ENCODE data around the gene SYPL1. TPM values are rescaled to one million over a fixed set of nuclear protein-coding genes. Genes with fewer than 3 reads are reported as not detected.

The SYPL1 gene
- total and polyA plus RNA-seq, 7 donors = 66.3 to 113 (median 79.0) TPM

DNA sequence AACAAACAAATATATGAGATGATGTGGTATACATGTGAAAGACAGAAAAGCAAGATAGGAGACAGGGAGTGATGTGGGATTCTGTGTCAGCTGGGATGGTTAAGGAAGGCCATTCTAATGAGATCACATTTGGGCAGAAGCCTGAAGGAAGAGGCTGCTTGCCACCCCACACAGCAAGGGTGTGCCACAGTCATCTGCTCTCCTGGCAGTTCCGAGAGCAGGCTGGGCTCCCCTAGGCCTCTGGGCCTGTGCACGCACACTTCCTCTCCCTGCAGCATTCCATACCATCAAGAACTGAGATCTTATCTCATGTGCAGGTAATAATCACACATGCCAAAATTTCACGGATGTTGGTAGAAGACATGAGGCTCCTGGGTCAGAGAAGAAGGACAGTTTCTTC, 43.1 kb downstream of the SYPL1 start:
- no peaks in the 10 kb centered on the region for H3K36me3 ChIP-seq (ENCODE audit: insufficient read depth in 1 of 2, low read depth in 1 of 2)
- H3K4me3 ChIP-seq = no peak overlapping the region
- intact Hi-C loops (cut with DNase I) = loop anchor here (5.0 to 10.0 kb wide), 2 partner anchors 43 to 216 kb away; partner anchors contain the start of genes SYPL1 (in 2 of the 2) and NAMPT (in 1 of the 2)
- WGBS, 3 donors = 41 to 63% (median 43%) methylated on average over 3 of the region's 3 CpGs
- no peaks in the 10 kb centered on the region for H3K9me3 ChIP-seq
- ATAC-seq = peak in 2 of 4 donors; percentile 30 to 48
- H3K4me1 ChIP-seq = peaks cover 20% of the 10 kb centered on the region
- H3K27ac ChIP-seq = peak overlapping the region; percentile 56
- no peaks in the 10 kb centered on the region for H3K27me3 ChIP-seq (ENCODE audit: insufficient read depth in 3 of 3, low read length in 2 of 3)
- no peak for DNase-seq
- TF ChIP-seq, protein P1, sequence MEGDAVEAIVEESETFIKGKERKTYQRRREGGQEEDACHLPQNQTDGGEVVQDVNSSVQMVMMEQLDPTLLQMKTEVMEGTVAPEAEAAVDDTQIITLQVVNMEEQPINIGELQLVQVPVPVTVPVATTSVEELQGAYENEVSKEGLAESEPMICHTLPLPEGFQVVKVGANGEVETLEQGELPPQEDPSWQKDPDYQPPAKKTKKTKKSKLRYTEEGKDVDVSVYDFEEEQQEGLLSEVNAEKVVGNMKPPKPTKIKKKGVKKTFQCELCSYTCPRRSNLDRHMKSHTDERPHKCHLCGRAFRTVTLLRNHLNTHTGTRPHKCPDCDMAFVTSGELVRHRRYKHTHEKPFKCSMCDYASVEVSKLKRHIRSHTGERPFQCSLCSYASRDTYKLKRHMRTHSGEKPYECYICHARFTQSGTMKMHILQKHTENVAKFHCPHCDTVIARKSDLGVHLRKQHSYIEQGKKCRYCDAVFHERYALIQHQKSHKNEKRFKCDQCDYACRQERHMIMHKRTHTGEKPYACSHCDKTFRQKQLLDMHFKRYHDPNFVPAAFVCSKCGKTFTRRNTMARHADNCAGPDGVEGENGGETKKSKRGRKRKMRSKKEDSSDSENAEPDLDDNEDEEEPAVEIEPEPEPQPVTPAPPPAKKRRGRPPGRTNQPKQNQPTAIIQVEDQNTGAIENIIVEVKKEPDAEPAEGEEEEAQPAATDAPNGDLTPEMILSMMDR (IDR thresholded peaks at IDR 0.05) = no peak

DNA sequence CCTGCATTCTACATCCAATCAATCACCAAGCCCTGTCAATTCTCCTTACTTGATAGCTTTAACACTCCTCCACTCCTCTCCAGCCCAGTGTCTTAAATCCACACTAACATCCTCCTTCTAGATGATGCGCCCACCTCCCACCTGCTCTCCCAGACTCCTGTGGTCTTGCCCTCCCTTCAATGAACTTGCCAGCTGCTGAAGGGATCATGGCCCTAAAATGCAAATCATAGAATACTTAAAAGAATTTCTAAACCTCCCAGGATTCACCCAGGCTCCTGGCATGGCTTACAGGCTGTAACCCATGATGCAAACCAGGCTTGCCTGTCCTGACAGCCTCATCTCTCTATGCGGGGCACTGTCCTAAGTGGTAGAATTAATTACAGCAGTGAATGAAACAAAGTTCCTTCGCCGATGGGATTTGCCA, 43.6 kb downstream of the SYPL1 start:
- Histone ChIP-seq H3K4me1 (peaks cover 20% of the 10 kb centered on the region), H3K36me3 (ENCODE audit: insufficient read depth in 1 of 2, low read depth in 1 of 2) (no peaks in the 10 kb centered on the region), H3K27ac (peak overlapping the region; percentile 56), H3K4me3 (no peak overlapping the region), H3K27me3 (ENCODE audit: insufficient read depth in 3 of 3, low read length in 2 of 3) (no peaks in the 10 kb centered on the region), H3K9me3 (no peaks in the 10 kb centered on the region)
- TF ChIP-seq, protein P1 (IDR thresholded peaks at IDR 0.05) = no peak
- no peak for DNase-seq
- intact Hi-C loops (cut with DNase I) = loop anchor here (5.0 to 10.0 kb wide), 2 partner anchors 44 to 216 kb away; partner anchors contain the start of genes SYPL1 (in 2 of the 2) and NAMPT (in 1 of the 2)
- 63 to 75% (median 66%) methylated on average over 4 of the region's 4 CpGs for WGBS, 3 donors
- no peak for ATAC-seq

DNA sequence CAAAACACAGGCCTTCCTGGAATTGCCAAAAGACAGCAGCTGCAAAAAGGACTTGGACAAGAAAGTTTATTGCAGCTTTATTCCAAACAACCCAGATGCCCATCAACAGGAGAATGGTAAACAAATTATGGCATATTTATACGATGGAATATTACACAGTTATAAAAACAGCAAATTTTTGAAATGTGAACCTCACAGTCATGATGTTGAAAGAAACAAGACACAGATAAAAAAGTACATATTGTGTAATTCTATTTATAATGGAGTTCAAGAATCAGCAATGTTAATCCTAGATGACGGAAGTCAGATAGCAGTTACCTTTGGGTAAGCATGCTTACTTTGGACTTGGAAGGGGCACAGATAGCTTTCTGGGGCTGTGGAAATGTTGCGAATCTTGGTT, 44.4 kb downstream of the SYPL1 start:
- H3K4me1 ChIP-seq = peaks cover 20% of the 10 kb centered on the region
- no peaks in the 10 kb centered on the region for H3K27me3 ChIP-seq (ENCODE audit: insufficient read depth in 3 of 3, low read length in 2 of 3)
- intact Hi-C loops (cut with DNase I) = loop anchor here (5.0 to 10.0 kb wide), 2 partner anchors 45 to 217 kb away; partner anchors contain the start of genes SYPL1 (in 2 of the 2) and NAMPT (in 1 of the 2)

DNA sequence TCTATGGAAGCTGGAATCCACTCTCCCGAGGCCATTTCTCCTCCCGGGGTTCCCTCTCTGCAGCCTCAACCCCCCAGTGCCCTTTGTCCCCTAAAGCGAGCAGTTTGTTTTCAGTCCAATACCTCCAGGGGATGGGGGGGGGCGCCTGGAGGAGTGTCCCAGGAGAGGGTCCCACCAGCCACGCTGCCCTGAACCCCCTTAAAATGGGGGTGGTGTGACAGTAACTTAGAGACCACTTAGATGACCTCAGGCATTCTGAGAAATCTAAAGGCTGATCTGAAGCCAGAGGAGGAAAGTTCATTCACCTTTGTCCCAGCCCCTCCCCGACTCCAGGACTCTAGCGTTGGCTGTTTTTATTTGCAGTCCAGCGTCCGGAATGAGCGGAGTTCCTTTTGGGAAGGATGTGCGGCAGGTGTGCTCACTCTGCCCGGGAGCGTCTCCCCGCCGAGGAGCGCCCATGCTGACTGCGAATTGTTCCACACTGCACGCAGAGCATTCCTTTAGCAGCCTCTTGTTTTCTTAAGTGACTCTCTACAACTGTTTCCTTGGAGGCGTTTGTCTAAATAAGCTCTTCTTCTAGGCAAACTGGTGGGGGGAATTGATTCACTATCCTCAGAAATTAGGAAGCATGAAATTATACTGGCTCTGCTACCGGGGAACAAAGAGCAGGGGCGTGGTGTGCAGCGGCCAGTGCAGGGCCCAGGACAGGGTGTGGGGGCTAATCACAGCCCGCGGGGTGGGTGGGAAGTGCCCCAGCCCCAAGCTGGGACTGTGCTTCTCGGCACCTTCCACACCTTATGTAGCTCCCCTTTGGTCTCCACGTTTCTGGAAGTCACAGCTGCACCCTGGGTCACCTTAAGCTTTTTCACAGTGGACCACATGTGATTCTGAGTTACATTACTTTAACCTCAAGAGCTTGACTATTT, 46.3 kb downstream of the SYPL1 start:
- no peaks in the 10 kb centered on the region for H3K9me3 ChIP-seq
- ATAC-seq (peak; percentile 5 to 25 (median 15)), DNase-seq (no peak)
- no peaks in the 10 kb centered on the region for H3K27me3 ChIP-seq (ENCODE audit: insufficient read depth in 3 of 3, low read length in 2 of 3)
- intact Hi-C loops (cut with DNase I) = loop anchor here (5.0 to 10.0 kb wide), 2 partner anchors 46 to 219 kb away; partner anchors contain the start of genes SYPL1 (in 2 of the 2) and NAMPT (in 1 of the 2)
- no peaks in the 10 kb centered on the region for H3K36me3 ChIP-seq (ENCODE audit: insufficient read depth in 1 of 2, low read depth in 1 of 2)
- H3K4me3 ChIP-seq = peak overlapping the region; percentile 57
- 18 to 20% (median 19%) methylated on average over 26 of the region's 26 CpGs for WGBS, 3 donors
- H3K4me1 ChIP-seq = peaks cover 20% of the 10 kb centered on the region
- peak overlapping the region; percentile 87 for H3K27ac ChIP-seq
- TF ChIP-seq, protein P1 (IDR thresholded peaks at IDR 0.05) = no peak

More for the DNA sequence above, 44.4 kb downstream of the SYPL1 start:
- 57 to 90% (median 82%) methylated on average over 3 of the region's 3 CpGs for WGBS, 3 donors
- Histone ChIP-seq H3K27ac (no peak overlapping the region), H3K36me3 (ENCODE audit: insufficient read depth in 1 of 2, low read depth in 1 of 2) (no peaks in the 10 kb centered on the region), H3K4me3 (no peak overlapping the region), H3K9me3 (no peaks in the 10 kb centered on the region)
- ATAC-seq (no peak), DNase-seq (no peak)
- TF ChIP-seq, protein P1 (IDR thresholded peaks at IDR 0.05) = no peak

Measured in psoas muscle (tissue), 8 donors.